Motor neuron (in vitro differentiated cells): ENCODE measurements around the gene TMEM259. TPM values are rescaled to one million over a fixed set of nuclear protein-coding genes. Genes with fewer than 3 reads are reported as not detected.

Experiments
- ATAC-seq, 8 experiments: fragments of 200-7000 bp; cut with Tn5 transposase; replicated peaks in 6 of 8; 2 replicates each; pipeline ENCODE4 v1.8.0; 2021; ENCODE audit warnings: mild to moderate bottlenecking in 8 of 8, moderate library complexity in 8 of 8
- H3K27ac ChIP-seq, 2 donors: fragments of 250-450 bp; sonication (Bioruptor Pico); 2 replicates each; pipeline ENCODE4 v1.9.0; 2021; ENCODE audit warnings: antibody characterized with exemption in 2 of 2, mild to moderate bottlenecking in 2 of 2, moderate library complexity in 1 of 2
- H3K4me1 ChIP-seq, 2 donors: fragments of 250-450 bp; sonication (Bioruptor Pico); replicated peaks in 1 of 2; 2 replicates each; pipeline ENCODE4 v1.6.1; 2021; ENCODE audit warnings: antibody characterized with exemption in 2 of 2, mild to moderate bottlenecking in 2 of 2, moderate library complexity in 1 of 2
- H3K4me3 ChIP-seq, 5 donors: fragments of 250-450 bp; sonication (Bioruptor Pico); 2 replicates each; pipeline ENCODE4 v1.9.0; 2021; ENCODE audit warnings: antibody characterized with exemption in 5 of 5, mild to moderate bottlenecking in 5 of 5, moderate library complexity in 4 of 5
- WGBS, 10 experiments: fragments of 450-650 bp; shearing (Covaris generic); methylation state at CpG; one replicate each; pipeline ENCODE4 v1.0.0; 2022; 5-methylcytosine and 5-hydroxymethylcytosine counted together
- in situ Hi-C, 9 experiments: fragments of 400-800 bp; cut with MboI; loops; one replicate each; pipeline ENCODE4 v1.15.0; 2021; ENCODE audit warnings: low sequenced_read_pairs in 9 of 9, low pct_unique_long_range_greater_than_20kb in 2 of 9; ENCODE audit not compliant: unreplicated experiment in 9 of 9
- total RNA-seq, 8 experiments: library from RNA; unstranded; fragments of 300-600 nt; gene quantifications; 2 replicates each; pipeline versions ENCODE4 v1.2.3 to v1.2.4, GENCODE V29; 2022

The TMEM259 gene
- total RNA-seq, 8 experiments from 2014 or later, result 59.4 to 125 (median 87.8) TPM

DNA sequence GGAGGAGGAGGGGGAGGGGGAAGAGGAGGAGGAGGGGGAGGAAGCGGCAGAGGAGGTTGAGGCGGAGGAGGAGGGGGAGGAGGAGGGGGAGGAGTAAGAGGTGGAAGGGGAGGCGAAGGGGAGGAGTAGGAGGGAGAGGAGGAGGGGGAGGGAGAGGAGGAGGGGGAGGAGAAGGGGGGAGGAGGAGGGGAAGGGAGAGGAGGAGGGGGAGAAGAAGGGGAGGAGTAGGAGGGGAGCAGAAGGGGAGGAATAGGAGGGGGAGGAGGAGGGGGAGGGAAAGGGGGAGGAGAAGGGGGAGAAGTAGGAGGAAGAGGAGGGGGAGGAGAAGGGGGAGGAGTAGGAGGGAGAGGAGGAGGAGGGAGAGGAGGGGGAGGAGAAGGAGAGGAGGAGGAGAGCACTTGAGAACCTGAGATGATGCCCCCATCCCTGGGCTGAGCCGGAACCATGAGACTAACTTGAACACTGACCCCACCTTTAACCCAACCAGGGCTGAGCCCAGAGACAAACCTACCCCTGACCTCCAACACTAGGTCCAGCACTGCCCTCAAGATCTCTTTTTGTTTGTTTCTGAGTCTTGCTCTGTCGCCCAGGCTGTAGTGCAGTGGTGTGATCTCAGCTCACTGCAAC lies 31.5 kb upstream of the TMEM259 start:
- in situ Hi-C loops, result no loop called here
- no peak overlapping the region for H3K4me3 ChIP-seq
- no peak overlapping the region for H3K27ac ChIP-seq
- peak in 1 of 8 experiments; percentile 9 for ATAC-seq
- 67 to 80% (median 80%) methylated on average over 1 of the region's 5 CpGs; no CpG with 5 or more reads in 7 of the 10 experiments for WGBS, 10 experiments
- H3K4me1 ChIP-seq, result no peaks in the 10 kb centered on the region

DNA sequence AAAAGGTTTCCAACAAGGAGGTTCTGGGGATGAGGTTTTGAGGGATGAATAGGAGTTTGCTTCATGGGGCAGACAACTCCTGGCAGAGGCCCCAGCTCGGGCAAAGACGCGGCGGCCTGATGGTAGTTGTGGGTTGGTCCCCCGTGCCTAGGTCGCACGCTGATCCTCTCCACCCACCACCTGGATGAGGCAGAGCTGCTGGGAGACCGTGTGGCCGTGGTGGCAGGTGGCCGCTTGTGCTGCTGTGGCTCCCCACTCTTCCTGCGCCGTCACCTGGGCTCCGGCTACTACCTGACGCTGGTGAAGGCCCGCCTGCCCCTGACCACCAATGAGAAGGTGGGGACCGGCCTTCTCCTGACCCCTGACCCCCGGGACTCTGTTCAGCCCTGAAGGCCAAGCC lies 30.9 kb upstream of the TMEM259 start:
- WGBS, 10 experiments, result 50 to 100% (median 83%) methylated on average over 1 to 7 of the region's 17 CpGs; no CpG with 5 or more reads in 4 of the 10 experiments
- in situ Hi-C loops, result no loop called here

DNA sequence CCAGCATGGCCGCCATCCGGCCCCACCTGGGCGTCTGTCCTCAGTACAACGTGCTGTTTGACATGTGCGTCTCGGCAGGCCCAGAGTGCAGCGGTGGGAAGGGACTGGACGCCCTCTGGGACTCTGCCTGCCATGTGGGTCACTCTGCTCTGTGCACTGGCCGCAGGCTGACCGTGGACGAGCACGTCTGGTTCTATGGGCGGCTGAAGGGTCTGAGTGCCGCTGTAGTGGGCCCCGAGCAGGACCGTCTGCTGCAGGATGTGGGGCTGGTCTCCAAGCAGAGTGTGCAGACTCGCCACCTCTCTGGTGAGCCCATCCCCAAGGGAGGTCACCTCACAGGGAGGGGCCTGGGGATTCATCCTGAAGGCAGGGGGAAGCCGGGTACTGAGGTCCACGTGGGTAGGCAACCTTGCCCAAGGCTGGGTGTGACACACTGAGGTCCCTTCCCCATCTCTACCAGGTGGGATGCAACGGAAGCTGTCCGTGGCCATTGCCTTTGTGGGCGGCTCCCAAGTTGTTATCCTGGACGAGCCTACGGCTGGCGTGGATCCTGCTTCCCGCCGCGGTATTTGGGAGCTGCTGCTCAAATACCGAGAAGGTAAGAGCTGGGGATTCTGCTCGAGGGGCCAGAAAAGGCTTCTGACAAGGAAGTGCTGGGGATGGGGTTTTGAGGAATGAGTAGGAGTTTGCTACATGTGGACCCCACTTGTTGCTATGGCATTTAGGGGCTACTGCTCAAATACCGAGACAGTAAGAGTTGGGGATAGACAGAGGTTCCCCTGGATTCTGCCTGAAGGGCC lies 30.3 kb upstream of the TMEM259 start:
- WGBS, 10 experiments, result 58 to 92% (median 67%) methylated on average over 2 to 20 of the region's 31 CpGs; no CpG with 5 or more reads in 6 of the 10 experiments
- H3K4me3 ChIP-seq, result no peak overlapping the region
- in situ Hi-C loops, result no loop called here
- H3K4me1 ChIP-seq, result no peaks in the 10 kb centered on the region
- no peak for ATAC-seq
- H3K27ac ChIP-seq, result no peak overlapping the region

More for the DNA sequence above, 30.9 kb upstream of the TMEM259 start:
- no peak overlapping the region for H3K4me3 ChIP-seq
- ATAC-seq, result peak in 1 of 8 experiments; percentile 6
- no peaks in the 10 kb centered on the region for H3K4me1 ChIP-seq
- no peak overlapping the region for H3K27ac ChIP-seq

GRCh38 chr19:1049800-1050199 lies 28.9 kb upstream of the TMEM259 start:
- Histone ChIP-seq H3K4me3 (no peak overlapping the region), H3K4me1 (no peaks in the 10 kb centered on the region), H3K27ac (no peak overlapping the region)
- no peak for ATAC-seq
- in situ Hi-C loops, result no loop called here
- WGBS, 10 experiments, result 0 to 20% methylated on average over 1 of the region's 11 CpGs; no CpG with 5 or more reads in 8 of the 10 experiments

- H3K27ac ChIP-seq, result no peak overlapping the region
- ATAC-seq, result no peak
- H3K4me1 ChIP-seq, result no peaks in the 10 kb centered on the region
- 57 to 100% (median 100%) methylated on average over 1 to 4 of the region's 17 CpGs; no CpG with 5 or more reads in 7 of the 10 experiments for WGBS, 10 experiments
- in situ Hi-C loops, result no loop called here
- no peak overlapping the region for H3K4me3 ChIP-seq
These were observed 28.2 kb upstream of the TMEM259 start for GRCh38 chr19:1049106-1049505.

- in situ Hi-C loops, result no loop called here
- WGBS, 10 experiments, result 80 to 88% (median 81%) methylated on average over 2 to 10 of the region's 20 CpGs; no CpG with 5 or more reads in 7 of the 10 experiments
- ATAC-seq, result no peak
These were observed 26.8 kb upstream of the TMEM259 start for GRCh38 chr19:1047696-1048147.

GRCh38 chr19:1046836-1047695 lies 26.1 kb upstream of the TMEM259 start:
- ATAC-seq, result no peak
- H3K27ac ChIP-seq, result no peak overlapping the region
- in situ Hi-C loops, result no loop called here
- H3K4me3 ChIP-seq, result no peak overlapping the region
- no peaks in the 10 kb centered on the region for H3K4me1 ChIP-seq
- WGBS, 10 experiments, result 70 to 96% (median 90%) methylated on average over 2 to 15 of the region's 77 CpGs; no CpG with 5 or more reads in 5 of the 10 experiments

More at GRCh38 chr19:1047696-1048147, 26.8 kb upstream of the TMEM259 start:
- H3K27ac ChIP-seq, result no peak overlapping the region
- no peak overlapping the region for H3K4me3 ChIP-seq
- H3K4me1 ChIP-seq, result no peaks in the 10 kb centered on the region

DNA sequence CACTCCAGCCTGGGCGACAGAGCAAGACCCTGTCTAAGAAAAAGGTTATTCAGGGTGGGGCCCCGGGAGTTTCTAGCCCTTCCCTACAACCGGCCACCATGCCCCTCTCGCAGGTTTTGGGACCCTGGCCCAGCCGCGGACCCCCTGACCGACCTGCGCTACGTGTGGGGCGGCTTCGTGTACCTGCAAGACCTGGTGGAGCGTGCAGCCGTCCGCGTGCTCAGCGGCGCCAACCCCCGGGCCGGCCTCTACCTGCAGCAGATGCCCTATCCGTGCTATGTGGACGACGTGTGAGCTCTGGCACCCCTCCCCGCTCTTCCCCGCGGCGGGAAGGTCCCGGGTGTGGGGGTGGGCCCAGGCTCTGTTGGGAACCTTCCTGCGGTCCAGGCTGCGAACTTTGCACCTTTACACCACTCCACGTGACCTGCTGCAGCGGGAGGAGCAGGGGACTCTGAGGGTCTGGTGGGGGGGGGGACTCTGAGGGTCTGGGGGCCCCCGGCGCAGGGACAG lies 25.2 kb upstream of the TMEM259 start:
- ATAC-seq, result no peak
- in situ Hi-C loops, result no loop called here
- Histone ChIP-seq H3K4me1 (peaks cover 0 to 3% of the 10 kb centered on the region in 2 donors), H3K27ac (no peak overlapping the region), H3K4me3 (no peak overlapping the region)
- WGBS, 10 experiments, result 80 to 97% methylated on average over 1 to 6 of the region's 33 CpGs; no CpG with 5 or more reads in 8 of the 10 experiments

- no CpG with 5 or more reads among the region's 10 CpGs for WGBS, 10 experiments
- peak in 4 of 8 experiments; percentile 1 to 54 (median 46) for ATAC-seq
- in situ Hi-C loops, result no loop called here
These were observed 24.3 kb upstream of the TMEM259 start for GRCh38 chr19:1045247-1045603.

DNA sequence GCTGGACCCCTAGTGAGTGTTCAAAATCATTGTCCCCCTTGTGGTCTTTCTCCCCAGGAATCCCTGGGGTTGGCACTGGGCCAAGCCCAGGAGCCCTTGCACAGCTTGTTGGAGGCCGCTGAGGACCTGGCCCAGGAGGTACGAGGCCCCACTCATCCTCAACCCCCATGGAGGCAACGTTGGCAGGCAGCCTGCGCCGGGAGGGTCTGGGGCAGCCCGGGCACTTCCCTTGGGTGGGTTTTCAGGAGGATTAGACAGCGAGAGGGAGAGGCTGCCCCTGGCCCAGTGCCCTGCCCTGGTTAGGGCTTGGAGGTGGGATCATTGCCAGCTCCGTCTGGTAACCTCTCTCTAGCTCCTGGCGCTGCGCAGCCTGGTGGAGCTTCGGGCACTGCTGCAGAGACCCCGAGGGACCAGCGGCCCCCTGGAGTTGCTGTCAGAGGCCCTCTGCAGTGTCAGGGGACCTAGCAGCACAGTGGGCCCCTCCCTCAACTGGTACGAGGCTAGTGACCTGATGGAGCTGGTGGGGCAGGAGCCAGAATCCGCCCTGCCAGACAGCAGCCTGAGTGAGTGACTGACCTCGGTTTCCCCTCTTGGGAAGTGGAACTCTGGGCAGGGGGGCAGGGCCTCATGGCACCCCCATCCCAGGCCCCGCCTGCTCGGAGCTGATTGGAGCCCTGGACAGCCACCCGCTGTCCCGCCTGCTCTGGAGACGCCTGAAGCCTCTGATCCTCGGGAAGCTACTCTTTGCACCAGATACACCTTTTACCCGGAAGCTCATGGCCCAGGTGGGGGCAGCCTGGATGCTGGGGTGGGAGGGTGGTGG lies 22.0 kb upstream of the TMEM259 start:
- WGBS, 10 experiments, result 20 to 80% (median 80%) methylated on average over 1 of the region's 23 CpGs; no CpG with 5 or more reads in 6 of the 10 experiments

More at GRCh38 chr19:1045247-1045603, 24.3 kb upstream of the TMEM259 start:
- Histone ChIP-seq H3K4me3 (no peak overlapping the region), H3K4me1 (peaks cover 3 to 6% of the 10 kb centered on the region in 2 donors), H3K27ac (peak overlapping the region in 1 of 2 donors; percentile 7)

DNA sequence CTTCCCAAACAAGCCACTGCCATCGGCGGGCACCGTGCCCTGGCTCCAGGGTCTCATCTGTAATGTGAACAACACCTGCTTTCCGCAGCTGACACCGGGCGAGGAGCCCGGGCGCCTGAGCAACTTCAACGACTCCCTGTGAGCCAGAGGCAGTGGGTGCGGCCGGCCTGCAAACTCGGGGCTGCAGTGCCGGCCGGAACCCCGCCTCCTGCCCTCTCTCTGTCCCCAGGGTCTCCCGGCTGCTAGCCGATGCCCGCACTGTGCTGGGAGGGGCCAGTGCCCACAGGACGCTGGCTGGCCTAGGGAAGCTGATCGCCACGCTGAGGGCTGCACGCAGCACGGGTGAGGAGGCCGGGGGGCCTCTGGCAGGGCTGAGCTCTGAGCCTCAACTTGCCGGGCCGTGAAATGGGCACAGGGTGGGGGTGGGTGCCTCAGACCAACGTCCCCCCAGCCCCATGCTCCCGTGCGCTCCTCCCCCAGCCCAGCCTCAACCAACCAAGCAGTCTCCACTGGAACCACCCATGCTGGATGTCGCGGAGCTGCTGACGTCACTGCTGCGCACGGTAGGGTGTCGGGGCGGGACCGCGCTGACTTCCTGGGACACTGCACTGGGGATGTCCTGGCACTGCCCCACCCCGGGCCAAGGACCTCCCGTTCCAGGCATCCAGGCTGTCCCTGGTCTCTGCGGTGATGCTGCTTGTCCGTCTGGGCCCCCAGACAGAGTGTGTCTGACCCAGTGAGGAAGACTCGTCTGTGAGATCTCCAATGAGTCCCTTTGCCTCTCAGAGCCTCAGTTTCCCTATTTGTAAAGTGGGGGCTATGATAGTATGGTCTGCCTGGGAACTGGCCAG lies 21.1 kb upstream of the TMEM259 start:
- ATAC-seq, result peak in 3 of 8 experiments; percentile 1 to 26 (median 9)
- in situ Hi-C loops, result no loop called here
- WGBS, 10 experiments, result 0 to 70% methylated on average over 2 of the region's 43 CpGs; no CpG with 5 or more reads in 8 of the 10 experiments
- Histone ChIP-seq H3K4me3 (no peak overlapping the region), H3K27ac (no peak overlapping the region), H3K4me1 (peaks cover 3 to 6% of the 10 kb centered on the region in 2 donors)

More for the DNA sequence above, 22.0 kb upstream of the TMEM259 start:
- Histone ChIP-seq H3K27ac (no peak overlapping the region), H3K4me3 (no peak overlapping the region), H3K4me1 (peaks cover 3 to 6% of the 10 kb centered on the region in 2 donors)
- ATAC-seq, result no peak
- in situ Hi-C loops, result no loop called here
